Astrocyte of the cerebellum (primary cell): Measurements from ENCODE around the gene SLC4A4.

Source experiments
- DNase-seq: peaks from one replicate; pipeline ENCODE4 v3.0.0-alpha.2; 2011; ENCODE audit warnings: low read depth
- H3K4me3 ChIP-seq: 2 replicates; pipeline ENCODE4 v1.5.1; 2011; ENCODE audit warnings: mild to moderate bottlenecking, low read depth, low read length, moderate library complexity
- in situ Hi-C: cut with HindIII; loops from 2 replicates; pipeline ENCODE4 v1.10.0; 2017; ENCODE audit warnings: low sequenced_read_pairs
- TF ChIP-seq, protein P1 (sequence below): IDR thresholded peaks from 2 replicates; pipeline ENCODE4 v1.5.1; 2012; ENCODE audit warnings: low read length, low read depth, moderate library complexity, mild to moderate bottlenecking; ENCODE audit errors: missing control alignments

SLC4A4 gene

GRCh38 chr4:71474731-71475130 is 135.9 kb downstream of the SLC4A4 start:
- no peak overlapping the region for H3K4me3 ChIP-seq
- in situ Hi-C loops = no loop called here
- TF ChIP-seq, protein P1, sequence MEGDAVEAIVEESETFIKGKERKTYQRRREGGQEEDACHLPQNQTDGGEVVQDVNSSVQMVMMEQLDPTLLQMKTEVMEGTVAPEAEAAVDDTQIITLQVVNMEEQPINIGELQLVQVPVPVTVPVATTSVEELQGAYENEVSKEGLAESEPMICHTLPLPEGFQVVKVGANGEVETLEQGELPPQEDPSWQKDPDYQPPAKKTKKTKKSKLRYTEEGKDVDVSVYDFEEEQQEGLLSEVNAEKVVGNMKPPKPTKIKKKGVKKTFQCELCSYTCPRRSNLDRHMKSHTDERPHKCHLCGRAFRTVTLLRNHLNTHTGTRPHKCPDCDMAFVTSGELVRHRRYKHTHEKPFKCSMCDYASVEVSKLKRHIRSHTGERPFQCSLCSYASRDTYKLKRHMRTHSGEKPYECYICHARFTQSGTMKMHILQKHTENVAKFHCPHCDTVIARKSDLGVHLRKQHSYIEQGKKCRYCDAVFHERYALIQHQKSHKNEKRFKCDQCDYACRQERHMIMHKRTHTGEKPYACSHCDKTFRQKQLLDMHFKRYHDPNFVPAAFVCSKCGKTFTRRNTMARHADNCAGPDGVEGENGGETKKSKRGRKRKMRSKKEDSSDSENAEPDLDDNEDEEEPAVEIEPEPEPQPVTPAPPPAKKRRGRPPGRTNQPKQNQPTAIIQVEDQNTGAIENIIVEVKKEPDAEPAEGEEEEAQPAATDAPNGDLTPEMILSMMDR = no peak
- DNase-seq = no peak

DNA sequence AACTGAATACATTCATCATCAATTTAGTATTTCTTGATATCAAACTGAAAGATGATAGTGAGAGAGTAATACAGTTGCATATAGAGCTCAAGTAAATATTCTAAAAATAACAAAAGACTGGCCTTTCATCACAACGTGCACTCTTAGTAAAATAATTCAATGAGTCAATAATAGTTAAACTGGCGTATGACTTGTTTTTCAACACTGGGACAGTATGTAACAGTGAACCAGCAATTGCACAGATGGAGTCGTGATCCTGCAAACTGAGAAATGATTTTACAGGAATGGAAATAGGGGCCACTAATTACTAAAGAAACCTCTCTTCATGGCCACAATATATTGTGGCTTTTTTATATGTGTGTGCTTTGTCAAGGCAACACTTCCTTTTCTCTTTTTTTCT is 137.4 kb downstream of the SLC4A4 start:
- TF ChIP-seq, protein P1 = no peak
- no peak for DNase-seq
- no peak overlapping the region for H3K4me3 ChIP-seq
- in situ Hi-C loops = no loop called here

- no peak for DNase-seq
- TF ChIP-seq, protein P1 = no peak
- in situ Hi-C loops = no loop called here
- H3K4me3 ChIP-seq = no peak overlapping the region
Measured at GRCh38 chr4:71486550-71487343, 147.9 kb downstream of the SLC4A4 start.

GRCh38 chr4:71487344-71487920 is 148.6 kb downstream of the SLC4A4 start:
- no peak overlapping the region for H3K4me3 ChIP-seq
- in situ Hi-C loops = no loop called here
- no peak for DNase-seq
- TF ChIP-seq, protein P1 = no peak

- no peak for DNase-seq
- TF ChIP-seq, protein P1 = no peak
- in situ Hi-C loops = no loop called here
- no peak overlapping the region for H3K4me3 ChIP-seq
Measured at GRCh38 chr4:71494539-71494938, 155.7 kb downstream of the SLC4A4 start.

DNA sequence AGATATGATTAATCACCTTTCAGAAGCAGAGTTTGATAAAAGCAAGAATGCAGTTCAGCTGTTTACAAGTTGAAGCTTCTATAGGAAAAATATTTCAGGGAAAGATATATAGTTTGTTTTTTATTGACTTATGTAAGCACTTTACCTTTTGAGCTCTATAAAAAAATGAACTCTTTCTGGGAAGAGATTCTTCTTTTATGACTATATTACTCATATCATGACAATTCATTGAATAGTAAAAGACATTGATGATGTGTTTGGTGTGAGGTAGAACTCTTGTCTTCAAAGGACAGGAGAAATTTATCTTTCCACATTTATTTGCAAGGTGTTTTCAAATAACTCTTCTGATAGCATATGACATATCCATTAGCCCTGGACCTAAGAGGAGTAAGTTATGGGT is 156.6 kb downstream of the SLC4A4 start:
- H3K4me3 ChIP-seq = no peak overlapping the region
- in situ Hi-C loops = no loop called here
- TF ChIP-seq, protein P1 = no peak
- no peak for DNase-seq
